Measurements from ENCODE around the gene SARS1.
"Not testable (repeated sequence)": the region's sequence is repeated elsewhere in the genome, so short reads cannot be mapped to it uniquely, and the experiment has no call there.

The SARS1 gene, protein sequence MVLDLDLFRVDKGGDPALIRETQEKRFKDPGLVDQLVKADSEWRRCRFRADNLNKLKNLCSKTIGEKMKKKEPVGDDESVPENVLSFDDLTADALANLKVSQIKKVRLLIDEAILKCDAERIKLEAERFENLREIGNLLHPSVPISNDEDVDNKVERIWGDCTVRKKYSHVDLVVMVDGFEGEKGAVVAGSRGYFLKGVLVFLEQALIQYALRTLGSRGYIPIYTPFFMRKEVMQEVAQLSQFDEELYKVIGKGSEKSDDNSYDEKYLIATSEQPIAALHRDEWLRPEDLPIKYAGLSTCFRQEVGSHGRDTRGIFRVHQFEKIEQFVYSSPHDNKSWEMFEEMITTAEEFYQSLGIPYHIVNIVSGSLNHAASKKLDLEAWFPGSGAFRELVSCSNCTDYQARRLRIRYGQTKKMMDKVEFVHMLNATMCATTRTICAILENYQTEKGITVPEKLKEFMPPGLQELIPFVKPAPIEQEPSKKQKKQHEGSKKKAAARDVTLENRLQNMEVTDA

DNA sequence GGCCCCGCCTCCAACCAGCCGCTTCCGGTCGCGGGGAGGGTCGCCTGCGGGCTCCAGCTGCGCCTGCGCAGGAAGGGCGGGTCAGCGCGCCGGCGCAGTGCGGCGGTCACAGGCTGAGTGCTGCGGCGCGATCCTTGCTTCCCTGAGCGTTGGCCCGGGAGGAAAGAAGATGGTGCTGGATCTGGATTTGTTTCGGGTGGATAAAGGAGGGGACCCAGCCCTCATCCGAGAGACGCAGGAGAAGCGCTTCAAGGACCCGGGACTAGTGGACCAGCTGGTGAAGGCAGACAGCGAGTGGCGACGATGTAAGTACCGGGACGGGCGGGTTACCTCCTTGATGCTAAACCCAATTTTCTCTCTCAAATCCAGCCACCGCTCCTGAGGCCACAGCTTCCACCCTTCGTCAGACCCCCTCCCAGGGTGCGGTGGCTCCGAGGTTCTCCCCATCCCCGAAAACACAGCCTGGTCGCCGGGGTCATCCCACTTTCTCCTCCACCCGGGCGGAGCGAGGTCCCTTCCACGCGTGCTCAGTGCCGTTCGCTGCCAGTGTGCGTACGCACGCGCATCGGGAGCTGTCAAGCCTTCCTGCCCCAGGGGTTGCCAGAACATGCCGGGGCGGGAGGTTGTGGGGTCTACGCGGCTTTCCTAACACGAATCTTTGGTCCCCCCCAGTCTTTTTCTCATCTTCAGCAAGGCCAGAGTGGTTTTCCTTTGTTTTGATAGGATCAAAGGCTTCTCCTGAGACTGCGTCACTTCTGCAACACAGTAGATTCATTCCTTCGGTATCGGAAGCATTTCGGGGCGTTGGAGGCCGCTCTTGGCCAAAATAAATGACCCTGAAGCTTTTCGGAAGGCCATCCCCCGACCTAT, at the start of gene SARS1:
TSS of gene SARS1 (plus strand) at position 95 of the 870 bp plus-strand sequence. CDS start at position 170, 75 bp downstream.
- peak; percentile 83 for DNase-seq

DNA sequence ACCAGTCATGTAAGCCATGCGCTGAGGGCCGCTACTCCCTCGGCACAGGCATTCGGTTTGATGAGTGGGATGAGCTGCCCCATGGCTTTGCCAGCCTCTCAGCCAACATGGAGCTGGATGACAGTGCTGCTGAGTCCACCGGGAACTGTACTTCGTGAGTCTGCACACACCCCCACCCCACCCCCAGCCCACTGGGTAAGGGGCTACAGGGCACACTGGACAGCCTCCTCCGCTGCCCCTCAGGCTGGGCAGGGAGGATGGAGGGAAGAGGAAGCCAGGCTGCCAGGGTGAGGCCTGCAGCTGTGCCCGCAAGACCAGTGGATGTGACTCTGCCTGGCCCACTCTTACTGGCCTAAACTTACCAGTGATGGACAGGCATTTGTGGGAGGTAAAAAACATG, 49.2 kb upstream of the SARS1 start:
- DNase-seq = no peak

DNA sequence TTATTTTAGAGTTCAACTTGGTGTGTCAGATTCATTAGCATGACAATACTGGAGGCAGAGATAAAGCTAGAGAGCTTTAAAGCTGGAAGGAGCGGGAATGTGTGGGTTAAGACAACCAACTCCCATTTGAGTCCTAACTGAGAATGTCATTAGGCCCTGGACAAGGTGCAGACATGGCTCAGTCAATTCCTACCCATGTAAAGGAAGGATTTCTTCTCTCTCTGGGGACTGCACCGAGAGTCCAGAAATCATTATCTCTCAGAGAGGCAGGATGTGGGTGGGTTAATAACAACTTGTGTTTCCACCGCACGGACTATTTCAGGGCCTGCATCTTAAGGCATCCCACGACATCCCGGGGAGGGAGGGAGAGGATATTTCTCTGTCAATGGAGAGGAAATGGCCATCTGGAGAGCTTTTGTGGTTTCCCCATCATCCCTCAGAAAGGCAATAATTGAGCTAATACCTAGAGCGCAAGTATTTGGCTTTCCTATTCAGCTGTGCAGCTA, 46.7 kb upstream of the SARS1 start:
- DNase-seq = no peak

DNA sequence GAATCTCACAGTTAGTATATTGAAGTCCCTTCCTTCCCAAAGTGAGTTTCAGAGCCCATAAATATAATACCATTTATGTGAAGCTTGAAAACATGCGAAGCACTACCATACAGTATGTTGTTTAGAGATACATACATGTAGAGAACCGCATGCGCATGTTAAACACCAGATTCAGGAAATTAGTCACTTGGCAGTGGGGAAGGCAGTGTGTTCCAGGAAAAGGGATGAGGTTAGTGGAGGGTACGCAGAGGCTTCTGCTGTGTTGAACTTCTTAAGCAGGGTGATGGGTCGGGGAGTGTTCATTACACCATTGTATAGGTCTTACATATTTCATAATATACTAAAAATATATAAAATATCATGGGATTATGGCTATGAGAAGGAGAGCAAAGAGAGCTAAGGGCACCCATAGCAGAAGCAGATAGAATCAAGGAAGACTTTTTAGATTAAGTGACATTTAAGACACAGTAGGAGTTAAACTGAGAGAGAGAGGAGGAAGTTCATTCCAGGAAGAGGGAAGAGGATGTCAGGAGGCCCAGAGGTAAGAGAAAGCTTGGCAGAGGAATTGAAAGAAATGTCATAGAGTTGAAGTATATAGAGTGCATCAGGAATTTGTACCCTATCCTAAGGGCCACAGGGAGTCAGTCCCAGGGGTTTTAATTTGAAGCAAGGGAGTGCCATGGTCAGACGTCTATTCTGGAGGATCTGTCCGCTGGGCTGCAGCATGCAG, 43.5 kb upstream of the SARS1 start:
- DNase-seq = no peak

DNA sequence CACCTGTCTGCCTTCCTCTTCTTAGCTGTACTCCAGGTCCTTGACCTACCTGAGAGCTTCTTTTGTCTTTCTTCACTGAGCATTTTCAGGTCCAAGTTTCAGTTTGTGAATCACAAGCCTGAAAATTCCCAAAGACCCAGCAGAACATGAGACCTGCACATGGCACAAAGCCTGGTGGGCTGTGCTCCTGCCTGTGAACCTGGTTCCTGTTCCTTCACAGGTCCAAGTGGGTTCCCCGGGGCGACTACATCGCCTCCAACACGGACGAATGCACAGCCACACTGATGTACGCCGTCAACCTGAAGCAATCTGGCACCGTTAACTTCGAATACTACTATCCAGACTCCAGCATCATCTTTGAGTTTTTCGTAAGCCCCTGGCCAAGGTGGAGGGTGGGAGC, 42.1 kb upstream of the SARS1 start:
- DNase-seq = no peak

DNA sequence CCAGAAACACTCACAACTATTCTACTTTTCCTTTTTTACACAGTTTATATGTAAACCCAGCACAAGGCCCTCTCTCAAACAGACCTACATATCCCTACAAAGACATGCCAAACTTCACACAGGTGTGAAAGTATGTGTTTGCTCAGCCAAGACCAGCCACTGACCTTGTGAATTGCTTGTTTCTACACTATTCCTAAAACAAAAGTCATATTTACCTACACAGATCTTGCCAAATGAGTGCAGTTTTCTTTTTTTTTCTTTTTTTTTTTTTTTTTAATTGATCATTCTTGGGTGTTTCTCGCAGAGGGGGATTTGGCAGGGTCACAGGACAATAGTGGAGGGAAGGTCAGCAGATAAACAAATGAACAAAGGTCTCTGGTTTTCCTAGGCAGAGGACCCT, 37.4 kb upstream of the SARS1 start:
- not testable (repeated sequence) for DNase-seq

DNA sequence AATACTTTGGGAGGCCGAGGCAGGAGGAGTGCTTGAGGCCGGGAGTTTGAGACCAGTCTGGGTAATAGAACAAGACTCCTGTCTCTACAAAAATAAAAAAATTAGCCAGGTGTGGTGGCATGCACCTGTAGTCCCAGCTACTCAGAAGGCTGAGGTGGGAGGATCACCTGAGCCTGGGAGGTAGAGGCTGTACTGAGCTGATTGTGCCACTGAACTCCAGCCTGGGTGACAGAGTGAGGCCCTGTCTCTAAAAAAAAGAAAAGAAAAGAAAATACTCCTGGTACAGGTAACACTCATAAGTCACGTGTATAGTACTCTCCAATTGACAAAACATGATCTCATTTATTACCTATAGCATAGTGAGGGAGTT, 33.0 kb upstream of the SARS1 start:
- not testable (repeated sequence) for DNase-seq

DNA sequence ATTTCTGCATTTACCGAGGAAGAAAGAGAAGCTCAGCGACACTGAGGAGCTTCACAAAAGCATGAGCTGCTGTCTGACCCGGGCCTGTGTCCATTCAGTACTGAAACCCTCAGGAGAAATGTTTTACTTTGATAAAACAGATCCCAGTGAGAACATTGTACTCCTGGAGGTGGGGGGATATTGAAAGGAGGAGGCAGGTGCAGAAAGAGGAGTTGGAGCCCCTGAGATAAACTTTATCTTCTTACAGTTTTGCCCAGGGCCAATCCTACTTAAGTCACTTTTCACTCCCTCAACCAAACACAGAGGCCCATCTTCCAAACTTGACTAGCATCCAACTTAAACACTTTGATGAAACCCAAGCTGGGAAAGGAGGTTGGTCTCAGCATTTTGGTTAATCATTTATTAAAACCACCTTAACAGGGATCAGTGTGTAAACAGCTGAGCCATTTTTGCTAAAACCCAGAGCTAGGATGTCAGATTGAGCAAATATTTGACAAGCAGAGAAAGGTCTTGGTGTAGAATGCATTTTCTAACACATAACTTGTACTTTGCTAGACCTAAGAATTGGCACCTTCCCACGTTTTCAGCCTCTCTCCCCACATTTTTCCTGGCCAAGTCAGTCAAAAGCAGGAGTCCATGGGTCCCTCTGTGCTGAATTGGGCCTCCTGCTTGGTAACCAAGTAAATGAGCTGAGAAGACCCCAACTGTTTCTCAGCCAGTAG, 32.5 kb upstream of the SARS1 start:
- DNase-seq = no peak

DNA sequence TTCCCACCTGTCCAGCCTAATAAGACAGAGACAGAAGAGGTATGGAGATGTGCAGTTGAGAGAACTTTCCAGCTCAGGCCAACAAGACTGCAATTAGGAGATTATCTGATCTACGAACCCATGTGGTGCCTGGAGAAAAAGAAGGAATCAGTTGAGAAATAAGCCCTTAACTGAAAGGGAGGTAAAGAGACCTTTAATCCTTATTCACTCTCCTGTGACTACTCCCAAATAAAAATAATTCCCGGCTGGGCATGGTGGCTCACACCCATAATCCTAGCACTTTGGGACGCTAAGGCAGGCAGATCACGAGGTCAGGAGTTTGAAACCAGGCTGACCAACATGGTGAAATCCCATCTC, 31.9 kb upstream of the SARS1 start:
- no peak for DNase-seq

DNA sequence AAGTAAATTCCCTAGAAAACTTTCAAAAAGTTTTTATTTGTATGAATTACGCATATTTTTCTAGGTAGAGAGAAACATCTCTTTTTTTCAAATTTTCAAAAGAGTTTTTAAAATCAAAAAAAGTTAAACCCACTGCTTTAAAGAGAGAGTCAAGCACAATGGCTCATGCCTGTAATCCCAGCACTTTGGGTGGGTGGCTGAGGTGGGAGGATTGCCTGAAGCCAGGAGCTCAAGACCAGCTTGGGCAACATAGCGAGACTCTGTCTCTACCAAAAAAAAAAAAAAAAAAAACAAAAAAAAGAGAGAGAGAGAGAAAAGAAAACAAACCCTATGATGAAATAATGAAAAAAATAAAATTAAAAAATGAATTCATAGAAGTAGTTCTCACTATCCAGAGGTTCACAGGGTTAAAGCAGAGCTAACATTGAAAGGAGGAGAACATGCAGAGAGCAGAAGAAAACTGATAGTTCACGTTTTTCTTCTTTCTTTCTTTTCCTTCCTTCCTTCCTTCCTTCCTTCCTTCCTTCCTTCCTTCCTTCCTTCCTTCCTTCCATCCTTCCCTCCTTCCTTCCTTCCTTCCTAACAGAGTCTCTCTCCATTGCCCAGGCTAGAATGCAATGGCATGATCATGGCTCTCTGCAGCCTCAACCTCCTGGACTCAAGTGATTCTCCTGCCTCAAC, 30.5 kb upstream of the SARS1 start:
- no peak for DNase-seq

DNA sequence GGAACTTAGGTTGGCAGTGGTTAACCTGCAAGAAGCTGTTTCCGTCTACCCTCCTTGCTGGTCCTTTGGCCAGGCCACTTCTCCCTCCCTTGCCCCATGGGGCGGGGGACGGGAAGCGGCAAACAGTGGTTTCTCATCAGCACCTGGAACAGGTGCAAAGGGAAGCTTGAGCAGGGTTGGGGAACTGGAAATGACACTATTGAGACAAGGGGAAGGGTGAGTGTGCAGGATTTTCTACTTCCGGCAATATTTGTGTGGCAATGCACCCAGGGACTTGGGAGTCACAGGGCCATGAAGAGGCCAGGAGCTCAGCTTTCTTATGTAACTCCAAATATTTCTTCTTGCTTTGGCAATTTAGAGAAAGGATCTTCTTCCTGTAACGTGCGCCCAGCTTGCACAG, 29.0 kb upstream of the SARS1 start:
- no peak for DNase-seq

DNA sequence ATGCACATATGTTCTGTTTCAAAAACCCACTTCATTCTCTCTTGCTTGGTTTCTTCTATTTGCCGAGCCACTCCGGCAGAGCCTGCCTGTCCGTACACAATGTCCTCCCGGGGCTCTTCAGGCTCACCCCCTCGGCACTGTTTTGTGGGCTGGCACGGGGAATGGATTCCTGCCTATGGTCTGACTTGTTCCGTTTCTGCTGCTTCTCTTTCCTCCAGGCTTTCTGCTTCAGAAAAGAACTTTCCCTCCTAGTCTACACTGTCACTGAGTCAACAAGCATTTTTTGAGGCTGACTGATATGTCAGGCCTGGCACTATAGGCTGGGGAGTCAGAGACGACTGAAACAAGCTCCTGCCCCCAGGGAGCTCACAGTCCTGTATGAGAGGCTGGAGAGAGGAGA, 28.4 kb upstream of the SARS1 start:
- no peak for DNase-seq

DNA sequence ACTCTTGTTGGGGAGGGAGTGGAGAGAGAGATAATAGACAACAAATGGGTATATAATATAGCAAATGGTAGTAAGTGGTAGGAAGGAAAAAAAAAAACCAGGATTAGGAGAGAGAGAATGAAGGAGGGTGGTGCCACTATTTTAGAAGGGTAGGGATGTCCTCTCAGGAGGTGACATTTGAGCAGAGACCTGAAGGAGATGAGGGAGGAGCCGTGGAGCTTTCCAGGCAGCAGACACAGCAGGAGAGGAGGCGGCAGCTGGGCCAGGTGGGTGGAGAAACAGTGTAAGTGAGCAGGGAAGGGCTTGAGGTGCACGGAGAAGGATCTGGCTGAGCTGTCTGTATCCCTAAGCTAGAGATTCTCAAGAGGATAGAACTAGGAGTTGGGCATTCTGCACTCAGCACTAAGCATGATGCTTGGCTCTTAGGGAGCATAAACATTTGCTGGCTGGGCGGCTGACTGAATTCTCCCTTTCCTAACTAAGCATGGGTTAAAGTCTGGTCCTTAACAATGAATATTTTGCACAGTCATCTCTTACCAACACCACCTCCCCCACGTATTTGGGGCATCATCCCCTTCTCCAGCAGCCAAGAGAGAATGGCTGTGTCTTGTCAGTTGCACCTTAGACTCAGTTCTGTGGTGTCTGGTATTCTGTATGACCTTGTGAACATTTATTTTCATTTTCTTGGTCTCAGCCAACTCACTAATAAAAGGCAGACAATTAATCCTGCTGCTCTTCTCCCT, 27.6 kb upstream of the SARS1 start:
- DNase-seq = no peak

DNA sequence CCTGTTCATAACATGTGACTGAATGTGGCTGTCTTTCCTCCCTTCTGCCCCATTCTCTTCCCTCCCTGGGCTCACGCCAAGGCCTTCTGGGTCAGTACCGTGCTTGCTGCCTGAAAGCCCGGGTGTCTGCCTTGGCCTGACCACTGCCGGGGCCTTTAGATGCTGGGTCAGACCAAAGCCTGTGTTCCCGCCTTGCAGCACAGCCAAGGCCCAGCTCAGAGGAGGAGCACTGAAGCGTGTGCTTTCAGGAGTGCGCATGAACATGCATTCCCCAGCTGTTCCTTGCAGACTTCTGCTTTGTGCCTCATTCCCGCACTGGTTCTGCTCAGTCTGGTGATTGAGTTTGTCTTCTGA, 27.0 kb upstream of the SARS1 start:
- DNase-seq = no peak

DNA sequence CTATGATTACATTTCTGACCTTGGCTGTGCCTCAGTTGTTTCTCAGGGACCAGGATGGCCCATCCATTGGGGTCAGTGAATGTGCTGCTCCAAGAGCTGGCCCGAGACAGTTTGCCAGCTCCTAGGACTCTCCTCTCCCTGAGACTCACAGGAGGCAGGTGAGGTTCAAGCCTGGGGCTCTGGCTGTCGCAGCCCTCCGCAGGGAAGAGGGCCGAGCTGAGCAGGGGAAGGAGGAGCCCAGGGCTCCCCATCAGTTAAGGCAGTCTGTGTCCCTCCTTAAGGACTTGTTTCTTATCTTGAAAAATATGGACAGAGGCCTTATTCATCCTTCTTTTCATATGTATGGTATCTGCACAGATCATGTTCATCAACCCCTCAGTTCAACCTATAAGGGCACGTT, 26.6 kb upstream of the SARS1 start:
- DNase-seq = no peak

DNA sequence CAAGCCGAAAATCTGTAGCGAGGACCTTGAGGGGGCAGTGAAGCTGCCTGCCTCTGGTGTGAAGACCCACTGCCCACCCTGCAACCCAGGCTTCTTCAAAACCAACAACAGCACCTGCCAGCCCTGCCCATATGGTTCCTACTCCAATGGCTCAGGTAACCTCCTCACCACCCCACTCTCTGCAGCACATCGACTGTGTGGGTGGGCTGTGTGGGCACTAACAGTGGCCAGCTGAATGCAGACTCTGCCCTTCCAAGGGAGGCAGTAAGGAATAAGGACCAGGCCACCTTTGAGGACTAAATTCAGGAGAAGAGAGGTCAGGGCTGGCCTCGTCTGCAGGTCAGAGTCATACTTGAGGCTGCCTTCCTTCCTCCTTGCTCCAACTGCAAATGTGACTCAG, 25.5 kb upstream of the SARS1 start:
- no peak for DNase-seq

DNA sequence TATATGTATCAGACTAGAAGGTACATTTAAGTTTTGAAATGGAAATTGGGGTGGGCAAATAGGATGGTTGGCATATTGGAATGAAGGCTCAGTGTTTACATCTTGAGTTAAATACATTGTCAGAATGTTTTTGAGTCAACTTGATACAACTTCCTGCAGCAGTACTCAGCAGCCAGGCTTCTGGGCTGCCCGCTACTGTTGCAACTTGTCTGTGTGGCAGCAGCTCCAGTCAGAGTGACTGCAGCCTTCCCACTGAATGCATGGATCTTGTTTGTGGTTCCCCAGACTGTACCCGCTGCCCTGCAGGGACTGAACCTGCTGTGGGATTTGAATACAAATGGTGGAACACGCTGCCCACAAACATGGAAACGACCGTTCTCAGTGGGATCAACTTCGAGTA, 24.9 kb upstream of the SARS1 start:
- no peak for DNase-seq

DNA sequence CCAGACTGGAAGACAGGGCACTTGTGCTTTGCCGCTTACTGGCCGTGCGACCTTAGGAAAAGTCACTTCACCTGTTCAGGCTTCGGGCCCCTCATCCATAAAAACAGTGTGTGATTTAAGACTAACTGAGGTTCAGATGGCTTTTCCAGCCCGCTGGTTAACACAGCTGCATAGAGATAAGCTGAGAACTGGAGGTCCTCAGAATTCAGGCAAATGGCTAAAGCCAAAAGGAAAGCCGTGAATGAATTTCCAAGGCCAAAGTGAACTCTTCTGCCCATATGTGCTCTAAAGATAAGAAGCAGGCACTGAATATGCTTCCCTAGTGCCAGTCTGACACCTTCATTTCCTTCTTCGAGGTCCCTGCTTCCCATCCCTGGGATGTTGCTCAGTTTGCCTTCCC, 23.5 kb upstream of the SARS1 start:
- no peak for DNase-seq

DNA sequence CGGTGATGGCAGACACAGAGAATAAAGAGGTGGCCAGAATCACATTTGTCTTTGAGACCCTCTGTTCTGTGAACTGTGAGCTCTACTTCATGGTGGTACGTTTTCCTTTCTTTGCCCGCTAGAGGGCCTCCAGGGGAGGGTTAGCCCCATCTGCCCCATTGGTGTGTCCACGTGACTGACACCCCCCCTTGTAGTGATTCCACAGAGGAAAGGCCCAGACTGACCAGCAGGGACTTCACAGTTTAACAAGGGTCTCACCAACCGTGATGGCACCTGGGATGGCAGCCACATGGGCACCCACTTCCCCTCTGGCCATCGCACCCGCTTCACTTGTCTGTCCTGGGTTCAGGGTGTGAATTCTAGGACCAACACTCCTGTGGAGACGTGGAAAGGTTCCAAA, 22.3 kb upstream of the SARS1 start:
- no peak for DNase-seq

DNA sequence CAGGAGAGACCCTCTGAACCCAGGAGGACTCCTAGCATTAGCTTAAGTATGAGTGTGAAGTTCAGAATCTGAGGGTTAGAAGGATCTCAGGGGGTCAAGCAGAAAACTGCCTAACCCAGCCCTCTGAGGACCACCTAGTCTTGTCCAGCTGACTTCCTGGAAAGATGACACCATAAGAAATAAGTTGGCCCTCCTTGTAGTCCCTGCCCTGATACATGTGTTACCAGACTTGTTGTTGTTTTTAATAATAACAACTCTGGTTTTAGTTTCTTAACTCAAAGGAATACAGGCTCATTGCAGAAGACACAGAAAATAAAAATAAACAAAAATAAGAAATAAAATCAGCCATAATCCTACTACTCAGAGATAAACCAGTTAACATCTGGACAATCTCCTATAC, 21.8 kb upstream of the SARS1 start:
- no peak for DNase-seq

DNA sequence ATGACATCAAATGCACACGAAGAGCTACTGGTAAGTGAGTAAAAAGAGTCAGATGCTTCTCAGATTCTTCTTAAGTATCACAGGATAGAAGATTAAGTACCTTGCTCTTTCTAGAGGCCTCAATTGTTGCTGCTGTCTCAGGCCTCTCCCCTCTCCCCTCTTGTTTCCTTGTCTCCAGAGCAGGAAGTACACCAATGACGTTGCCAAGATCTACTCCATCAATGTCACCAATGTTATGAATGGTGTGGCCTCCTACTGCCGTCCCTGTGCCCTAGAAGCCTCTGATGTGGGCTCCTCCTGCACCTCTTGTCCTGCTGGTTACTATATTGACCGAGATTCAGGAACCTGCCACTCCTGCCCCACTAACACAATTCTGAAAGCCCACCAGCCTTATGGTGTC, 21.3 kb upstream of the SARS1 start:
- DNase-seq = no peak

Data from DMS79 (cell line).